HepG2 (cell line): ENCODE measurements around the gene FBXL12. TPM values are rescaled to one million over a fixed set of nuclear protein-coding genes. Genes with fewer than 3 reads are reported as not detected.
A peak's percentile ranks its signal among the peaks of the same experiment; 100 is the strongest.

Experiments
- ARNTL ChIP-seq: sonication (generic); formaldehyde crosslinking; IDR thresholded peaks from 2 replicates; pipeline ENCODE4 v1.4.0; 2020; ENCODE audit warnings: mild to moderate bottlenecking, missing genetic modification reagents
- CHD2 ChIP-seq: IDR thresholded peaks from 2 replicates; pipeline ENCODE4 v1.6.1; 2011; ENCODE audit warnings: low read depth, low read length, improper control_type of control experiment
- ELF1 ChIP-seq: sonication (generic); formaldehyde crosslinking; IDR thresholded peaks from 2 replicates; pipeline ENCODE4 v1.4.0; 2020; ENCODE audit warnings: missing genetic modification reagents
- HDAC2 ChIP-seq: sonication (generic); formaldehyde crosslinking; IDR thresholded peaks from 2 replicates; pipeline ENCODE4 v1.4.0; 2020; ENCODE audit warnings: missing genetic modification reagents
- MEIS2 ChIP-seq: sonication (generic); formaldehyde crosslinking; IDR thresholded peaks from 2 replicates; pipeline ENCODE4 v1.9.0; 2021; ENCODE audit warnings: mild to moderate bottlenecking, missing genetic modification reagents
- MLXIP ChIP-seq: sonication (generic); formaldehyde crosslinking; IDR thresholded peaks from 2 replicates; pipeline ENCODE4 v1.9.0; 2021; ENCODE audit warnings: missing genetic modification reagents, borderline replicate concordance
- SALL1 ChIP-seq: sonication (generic); formaldehyde crosslinking; IDR thresholded peaks from 2 replicates; pipeline ENCODE4 v1.8.0; 2022; ENCODE audit warnings: mild to moderate bottlenecking, missing genetic modification reagents
- SCMH1 ChIP-seq: sonication (generic); formaldehyde crosslinking; IDR thresholded peaks from 2 replicates; pipeline ENCODE4 v1.9.0; 2021; ENCODE audit warnings: missing genetic modification reagents, mild to moderate bottlenecking, borderline replicate concordance
- SIX1 ChIP-seq: sonication (generic); formaldehyde crosslinking; IDR thresholded peaks from 2 replicates; pipeline ENCODE4 v1.4.0; 2020; ENCODE audit warnings: missing genetic modification reagents, borderline replicate concordance
- SMARCC2 ChIP-seq: fragments of 450-650 bp; IDR thresholded peaks from 2 replicates; pipeline ENCODE4 v1.6.1; 2017; ENCODE audit warnings: antibody characterized with exemption, mild to moderate bottlenecking
- TARDBP ChIP-seq: sonication (generic); formaldehyde crosslinking; IDR thresholded peaks from 2 replicates; pipeline ENCODE4 v1.8.0; 2022; ENCODE audit warnings: mild to moderate bottlenecking, missing genetic modification reagents
- TBX2 ChIP-seq: sonication (generic); formaldehyde crosslinking; IDR thresholded peaks from 2 replicates; pipeline ENCODE4 v1.5.0; 2020; ENCODE audit warnings: missing genetic modification reagents, mild to moderate bottlenecking, borderline replicate concordance
- TEAD2 ChIP-seq: sonication (generic); formaldehyde crosslinking; IDR thresholded peaks from 2 replicates; pipeline ENCODE4 v1.9.0; 2021; ENCODE audit warnings: missing genetic modification reagents
- ZNF207 ChIP-seq: fragments of 450-650 bp; IDR thresholded peaks from 2 replicates; pipeline ENCODE4 v1.6.1; 2016; ENCODE audit warnings: antibody characterized with exemption, borderline replicate concordance
- ZNF550 ChIP-seq: sonication (generic); formaldehyde crosslinking; IDR thresholded peaks from 2 replicates; pipeline ENCODE4 v1.4.0; 2020; ENCODE audit warnings: mild to moderate bottlenecking, missing genetic modification reagents, borderline replicate concordance
- ZNF564 ChIP-seq: sonication (generic); formaldehyde crosslinking; IDR thresholded peaks from 2 replicates; pipeline ENCODE4 v1.8.1; 2023; ENCODE audit warnings: mild to moderate bottlenecking, missing genetic modification reagents
- ZNF570 ChIP-seq: sonication (generic); formaldehyde crosslinking; IDR thresholded peaks from 2 replicates; pipeline ENCODE4 v1.4.0; 2020; ENCODE audit warnings: mild to moderate bottlenecking, missing genetic modification reagents, borderline replicate concordance
- ZNF589 ChIP-seq: sonication (generic); formaldehyde crosslinking; conservative IDR thresholded peaks from 2 replicates; pipeline ENCODE4 v1.8.0; 2022; ENCODE audit warnings: mild to moderate bottlenecking, moderate library complexity, missing genetic modification reagents
- ZNF619 ChIP-seq: sonication (generic); formaldehyde crosslinking; IDR thresholded peaks from 2 replicates; pipeline ENCODE4 v1.4.0; 2020; ENCODE audit warnings: mild to moderate bottlenecking, missing genetic modification reagents
- ZNF781 ChIP-seq: sonication (generic); formaldehyde crosslinking; IDR thresholded peaks from 2 replicates; pipeline ENCODE4 v1.5.1; 2020; ENCODE audit warnings: borderline replicate concordance, mild to moderate bottlenecking, missing genetic modification reagents; ENCODE audit errors: not compliant biosample characterization
- ZSCAN29 ChIP-seq: sonication (generic); formaldehyde crosslinking; conservative IDR thresholded peaks from 2 replicates; pipeline ENCODE4 v1.4.0; 2020; ENCODE audit warnings: mild to moderate bottlenecking, missing genetic modification reagents
- polyA plus RNA-seq, 8 experiments: library from polyadenylated mRNA; depleted of rRNA in 3 of 8; stranded (reverse) in 7 of 8; unstranded in 1 of 8; fragments of >200 nt; fragmentation: Illumina TruSeq in 4 of 8; extraction: Trizol in 4 of 8; gene quantifications; 2 replicates each; pipeline versions ENCODE4 v1.2.1 to v1.2.3, GENCODE V29; 2011 to 2016; ENCODE audit warnings: low read depth in 4 of 8, missing spikeins in 1 of 8, mixed read lengths in 1 of 8; ENCODE audit not compliant: insufficient read depth in 1 of 8
- total RNA-seq, 5 experiments: library from RNA; depleted of rRNA; stranded (reverse); fragments of >200 nt; fragmentation: Illumina TruSeq; extraction: Trizol; gene quantifications; 2 replicates each; pipeline ENCODE4 v1.2.3, GENCODE V29; 2016; ENCODE audit warnings: low read depth in 1 of 5
- TF ChIP-seq, protein P1 (sequence below): IDR thresholded peaks from 2 replicates; pipeline ENCODE4 v1.6.1; 2018; ENCODE audit warnings: missing genetic modification reagents, mild to moderate bottlenecking, missing compliant biosample characterization
- TF ChIP-seq, protein P2 (sequence below): sonication (generic); formaldehyde crosslinking; IDR thresholded peaks from 2 replicates; pipeline ENCODE4 v1.9.0; 2021; ENCODE audit warnings: missing genetic modification reagents, borderline replicate concordance

FBXL12 gene
- total and polyA plus RNA-seq, 2 of the 13 experiments (the other 11 are each of a cell fraction or from before 2014, with no cell fraction given) = 20.4 to 23.1 TPM

- TF ChIP-seq SALL1 (CRISPR knock-in tag) (peak; percentile 74), ARNTL (CRISPR knock-in tag) (no peak; the same call in 1 of the 2 replicates), ZNF564 (CRISPR knock-in tag) (0 out of 2 replicates have a peak, but pooled peaks have one; percentile 47), TBX2 (CRISPR knock-in tag) (peak; percentile 64), ZSCAN29 (0 out of 2 replicates have a peak, but pooled peaks have one; percentile 71), MEIS2 (CRISPR knock-in tag) (no peak), ZNF589 (CRISPR knock-in tag) (0 out of 2 replicates have a peak, but pooled peaks have one; percentile 65), SMARCC2 (no peak), ZNF619 (CRISPR knock-in tag) (no peak), CHD2 (peak; percentile 55; the same call in 1 of the 2 replicates), ZNF207 (no peak), HDAC2 (CRISPR knock-in tag) (peak; percentile 67), ZNF781 (CRISPR knock-in tag) (peak; percentile 61), ZNF550 (CRISPR knock-in tag) (no peak), TEAD2 (CRISPR knock-in tag) (0 out of 2 replicates have a peak, but pooled peaks have one; percentile 18), MLXIP (CRISPR knock-in tag) (no peak), ELF1 (peak; percentile 96), SCMH1 (CRISPR knock-in tag) (no peak), TARDBP (peak; percentile 68; the same call in 1 of the 2 replicates), ZNF570 (CRISPR knock-in tag) (no peak), SIX1 (CRISPR knock-in tag) (no peak)
- TF ChIP-seq, protein P1, sequence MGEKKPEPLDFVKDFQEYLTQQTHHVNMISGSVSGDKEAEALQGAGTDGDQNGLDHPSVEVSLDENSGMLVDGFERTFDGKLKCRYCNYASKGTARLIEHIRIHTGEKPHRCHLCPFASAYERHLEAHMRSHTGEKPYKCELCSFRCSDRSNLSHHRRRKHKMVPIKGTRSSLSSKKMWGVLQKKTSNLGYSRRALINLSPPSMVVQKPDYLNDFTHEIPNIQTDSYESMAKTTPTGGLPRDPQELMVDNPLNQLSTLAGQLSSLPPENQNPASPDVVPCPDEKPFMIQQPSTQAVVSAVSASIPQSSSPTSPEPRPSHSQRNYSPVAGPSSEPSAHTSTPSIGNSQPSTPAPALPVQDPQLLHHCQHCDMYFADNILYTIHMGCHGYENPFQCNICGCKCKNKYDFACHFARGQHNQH (CRISPR knock-in tag) = no peak; the same call in none of the 2 replicates
- TF ChIP-seq, protein P2, sequence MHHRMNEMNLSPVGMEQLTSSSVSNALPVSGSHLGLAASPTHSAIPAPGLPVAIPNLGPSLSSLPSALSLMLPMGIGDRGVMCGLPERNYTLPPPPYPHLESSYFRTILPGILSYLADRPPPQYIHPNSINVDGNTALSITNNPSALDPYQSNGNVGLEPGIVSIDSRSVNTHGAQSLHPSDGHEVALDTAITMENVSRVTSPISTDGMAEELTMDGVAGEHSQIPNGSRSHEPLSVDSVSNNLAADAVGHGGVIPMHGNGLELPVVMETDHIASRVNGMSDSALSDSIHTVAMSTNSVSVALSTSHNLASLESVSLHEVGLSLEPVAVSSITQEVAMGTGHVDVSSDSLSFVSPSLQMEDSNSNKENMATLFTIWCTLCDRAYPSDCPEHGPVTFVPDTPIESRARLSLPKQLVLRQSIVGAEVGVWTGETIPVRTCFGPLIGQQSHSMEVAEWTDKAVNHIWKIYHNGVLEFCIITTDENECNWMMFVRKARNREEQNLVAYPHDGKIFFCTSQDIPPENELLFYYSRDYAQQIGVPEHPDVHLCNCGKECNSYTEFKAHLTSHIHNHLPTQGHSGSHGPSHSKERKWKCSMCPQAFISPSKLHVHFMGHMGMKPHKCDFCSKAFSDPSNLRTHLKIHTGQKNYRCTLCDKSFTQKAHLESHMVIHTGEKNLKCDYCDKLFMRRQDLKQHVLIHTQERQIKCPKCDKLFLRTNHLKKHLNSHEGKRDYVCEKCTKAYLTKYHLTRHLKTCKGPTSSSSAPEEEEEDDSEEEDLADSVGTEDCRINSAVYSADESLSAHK (CRISPR knock-in tag) = 0 out of 2 replicates have a peak, but pooled peaks have one; percentile 70
These were observed 8.7 kb upstream of the FBXL12 start, which contains the start of gene UBL5 (continued) for GRCh38 chr19:9827289-9828238.
